ENCODE measurements around the gene PRPSAP1.

The PRPSAP1 gene

GRCh38 chr17:76382351-76382802 lies 28.7 kb upstream of the PRPSAP1 start:
- peak overlapping the region; percentile 69 for H3K4me3 ChIP-seq (ENCODE audit: insufficient read length, low read depth)
- H3K36me3 ChIP-seq (ENCODE audit: insufficient read depth, insufficient read length, low read length): peaks cover 16% of the 10 kb centered on the region
- H3K9ac ChIP-seq (ENCODE audit: insufficient read length, low read depth): peak overlapping the region; percentile 94
- no peak for DNase-seq (ENCODE audit: low read depth, low spot score)
- peaks cover 27% of the 10 kb centered on the region for H3K4me1 ChIP-seq (ENCODE audit: insufficient read depth, insufficient read length)
- H3K27me3 ChIP-seq (ENCODE audit: insufficient read depth, insufficient read length): peaks cover 14% of the 10 kb centered on the region
- peaks cover 5% of the 10 kb centered on the region; the same call in 1 of the 2 replicates for H3K9me3 ChIP-seq (ENCODE audit: insufficient read depth, low read length)
- TF ChIP-seq SUZ12 (IDR thresholded peaks at IDR 0.05; ENCODE audit: extremely low read depth, insufficient read depth, insufficient read length) (no peak), YY1 (IDR thresholded peaks at IDR 0.05; ENCODE audit: insufficient read depth, insufficient read length) (no peak), ZNF274 (IDR thresholded peaks at IDR 0.05; ENCODE audit: low read depth, low read length) (no peak)

- H3K4me1 ChIP-seq (ENCODE audit: insufficient read depth, insufficient read length): peaks cover 24% of the 10 kb centered on the region
- peak overlapping the region; percentile 94 for H3K9ac ChIP-seq (ENCODE audit: insufficient read length, low read depth)
- peaks cover 10% of the 10 kb centered on the region for H3K36me3 ChIP-seq (ENCODE audit: insufficient read depth, insufficient read length, low read length)
- peaks cover 5% of the 10 kb centered on the region; the same call in 1 of the 2 replicates for H3K9me3 ChIP-seq (ENCODE audit: insufficient read depth, low read length)
- H3K27me3 ChIP-seq (ENCODE audit: insufficient read depth, insufficient read length): peaks cover 14% of the 10 kb centered on the region
- no peak for TF ChIP-seq YY1 (IDR thresholded peaks at IDR 0.05; ENCODE audit: insufficient read depth, insufficient read length)
- no peak for TF ChIP-seq ZNF274 (IDR thresholded peaks at IDR 0.05; ENCODE audit: low read depth, low read length)
- TF ChIP-seq SUZ12 (IDR thresholded peaks at IDR 0.05; ENCODE audit: extremely low read depth, insufficient read depth, insufficient read length): no peak
- H3K4me3 ChIP-seq (ENCODE audit: insufficient read length, low read depth): no peak overlapping the region
- DNase-seq (ENCODE audit: low read depth, low spot score): no peak
Observed at GRCh38 chr17:76381633-76382350, 28.1 kb upstream of the PRPSAP1 start.

GRCh38 chr17:76379646-76380376 lies 26.1 kb upstream of the PRPSAP1 start:
- Histone ChIP-seq H3K27me3 (ENCODE audit: insufficient read depth, insufficient read length) (peaks cover 4% of the 10 kb centered on the region), H3K4me3 (ENCODE audit: insufficient read length, low read depth) (no peak overlapping the region), H3K4me1 (ENCODE audit: insufficient read depth, insufficient read length) (peaks cover 11% of the 10 kb centered on the region), H3K9ac (ENCODE audit: insufficient read length, low read depth) (no peak overlapping the region), H3K36me3 (ENCODE audit: insufficient read depth, insufficient read length, low read length) (no peaks in the 10 kb centered on the region), H3K9me3 (ENCODE audit: insufficient read depth, low read length) (no peaks in the 10 kb centered on the region)
- no peak for TF ChIP-seq YY1 (IDR thresholded peaks at IDR 0.05; ENCODE audit: insufficient read depth, insufficient read length)
- no peak for TF ChIP-seq SUZ12 (IDR thresholded peaks at IDR 0.05; ENCODE audit: extremely low read depth, insufficient read depth, insufficient read length)
- TF ChIP-seq ZNF274 (IDR thresholded peaks at IDR 0.05; ENCODE audit: low read depth, low read length): no peak
- DNase-seq (ENCODE audit: low read depth, low spot score): no peak

- peaks cover 13% of the 10 kb centered on the region for H3K4me1 ChIP-seq (ENCODE audit: insufficient read depth, insufficient read length)
- H3K9ac ChIP-seq (ENCODE audit: insufficient read length, low read depth): no peak overlapping the region
- no peaks in the 10 kb centered on the region for H3K9me3 ChIP-seq (ENCODE audit: insufficient read depth, low read length)
- TF ChIP-seq ZNF274 (IDR thresholded peaks at IDR 0.05; ENCODE audit: low read depth, low read length) (no peak), SUZ12 (IDR thresholded peaks at IDR 0.05; ENCODE audit: extremely low read depth, insufficient read depth, insufficient read length) (no peak), YY1 (IDR thresholded peaks at IDR 0.05; ENCODE audit: insufficient read depth, insufficient read length) (no peak)
- no peak overlapping the region for H3K4me3 ChIP-seq (ENCODE audit: insufficient read length, low read depth)
- no peaks in the 10 kb centered on the region for H3K27me3 ChIP-seq (ENCODE audit: insufficient read depth, insufficient read length)
- H3K36me3 ChIP-seq (ENCODE audit: insufficient read depth, insufficient read length, low read length): no peaks in the 10 kb centered on the region
- no peak for DNase-seq (ENCODE audit: low read depth, low spot score)
Observed at GRCh38 chr17:76379275-76379641, 25.5 kb upstream of the PRPSAP1 start.

GRCh38 chr17:76378548-76379274 lies 25.0 kb upstream of the PRPSAP1 start:
- H3K4me1 ChIP-seq (ENCODE audit: insufficient read depth, insufficient read length): peaks cover 15% of the 10 kb centered on the region
- TF ChIP-seq YY1 (IDR thresholded peaks at IDR 0.05; ENCODE audit: insufficient read depth, insufficient read length) (no peak), SUZ12 (IDR thresholded peaks at IDR 0.05; ENCODE audit: extremely low read depth, insufficient read depth, insufficient read length) (no peak), ZNF274 (IDR thresholded peaks at IDR 0.05; ENCODE audit: low read depth, low read length) (no peak)
- DNase-seq (ENCODE audit: low read depth, low spot score): no peak

GRCh38 chr17:76376318-76377133 lies 22.8 kb upstream of the PRPSAP1 start:
- DNase-seq (ENCODE audit: low read depth, low spot score): no peak
- Histone ChIP-seq H3K4me1 (ENCODE audit: insufficient read depth, insufficient read length) (peaks cover 14% of the 10 kb centered on the region), H3K27me3 (ENCODE audit: insufficient read depth, insufficient read length) (no peaks in the 10 kb centered on the region), H3K9ac (ENCODE audit: insufficient read length, low read depth) (no peak overlapping the region), H3K36me3 (ENCODE audit: insufficient read depth, insufficient read length, low read length) (no peaks in the 10 kb centered on the region), H3K4me3 (ENCODE audit: insufficient read length, low read depth) (no peak overlapping the region), H3K9me3 (ENCODE audit: insufficient read depth, low read length) (no peaks in the 10 kb centered on the region)
- TF ChIP-seq ZNF274 (IDR thresholded peaks at IDR 0.05; ENCODE audit: low read depth, low read length): no peak
- no peak for TF ChIP-seq SUZ12 (IDR thresholded peaks at IDR 0.05; ENCODE audit: extremely low read depth, insufficient read depth, insufficient read length)
- TF ChIP-seq YY1 (IDR thresholded peaks at IDR 0.05; ENCODE audit: insufficient read depth, insufficient read length): no peak

More at GRCh38 chr17:76378548-76379274, 25.0 kb upstream of the PRPSAP1 start:
- H3K27me3 ChIP-seq (ENCODE audit: insufficient read depth, insufficient read length): no peaks in the 10 kb centered on the region
- no peaks in the 10 kb centered on the region for H3K36me3 ChIP-seq (ENCODE audit: insufficient read depth, insufficient read length, low read length)
- H3K9ac ChIP-seq (ENCODE audit: insufficient read length, low read depth): no peak overlapping the region
- no peak overlapping the region for H3K4me3 ChIP-seq (ENCODE audit: insufficient read length, low read depth)
- no peaks in the 10 kb centered on the region for H3K9me3 ChIP-seq (ENCODE audit: insufficient read depth, low read length)

Measured in NT2/D1 (cell line).